ENCODE data around the gene ECHDC1.

The ECHDC1 gene

DNA sequence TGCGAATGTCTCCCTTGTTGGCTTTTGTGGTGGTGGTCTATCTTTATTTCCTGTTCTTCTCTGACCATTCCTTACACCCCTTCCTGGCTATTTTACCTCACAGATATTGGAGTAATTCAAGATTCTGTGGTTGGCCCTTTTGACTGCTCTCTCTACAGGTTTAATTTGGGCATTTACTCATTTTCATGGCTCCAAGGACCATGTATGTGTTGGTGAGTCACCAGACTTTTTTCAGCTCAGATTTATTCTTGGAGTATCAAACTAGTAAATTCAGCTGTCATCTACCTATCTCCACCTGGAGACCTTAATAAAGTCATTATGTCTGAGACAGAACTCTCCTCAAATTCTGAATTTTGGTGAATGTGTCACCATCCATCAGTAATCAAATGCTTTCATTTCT, 61.2 kb downstream of the ECHDC1 start:
- no peak for DNase-seq

DNA sequence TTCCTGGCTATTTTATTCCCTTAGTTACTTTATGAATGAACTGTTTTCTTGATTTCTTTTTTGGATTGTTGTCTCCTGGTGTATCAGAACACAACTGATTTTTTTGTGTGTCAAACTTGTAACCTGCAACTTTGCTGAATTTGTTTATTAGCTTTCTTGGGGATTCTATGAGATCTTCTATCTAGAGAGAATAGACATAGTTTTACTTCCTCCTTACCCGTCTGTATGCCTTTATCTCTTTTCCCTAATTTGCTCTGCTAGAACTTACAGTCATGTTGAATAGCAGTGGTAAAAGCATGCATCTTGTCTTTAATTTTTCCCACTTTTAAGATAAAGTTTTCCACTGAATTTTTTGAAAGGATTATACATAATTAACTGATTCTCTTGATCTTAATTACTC, 63.6 kb downstream of the ECHDC1 start:
- DNase-seq: no peak

DNA sequence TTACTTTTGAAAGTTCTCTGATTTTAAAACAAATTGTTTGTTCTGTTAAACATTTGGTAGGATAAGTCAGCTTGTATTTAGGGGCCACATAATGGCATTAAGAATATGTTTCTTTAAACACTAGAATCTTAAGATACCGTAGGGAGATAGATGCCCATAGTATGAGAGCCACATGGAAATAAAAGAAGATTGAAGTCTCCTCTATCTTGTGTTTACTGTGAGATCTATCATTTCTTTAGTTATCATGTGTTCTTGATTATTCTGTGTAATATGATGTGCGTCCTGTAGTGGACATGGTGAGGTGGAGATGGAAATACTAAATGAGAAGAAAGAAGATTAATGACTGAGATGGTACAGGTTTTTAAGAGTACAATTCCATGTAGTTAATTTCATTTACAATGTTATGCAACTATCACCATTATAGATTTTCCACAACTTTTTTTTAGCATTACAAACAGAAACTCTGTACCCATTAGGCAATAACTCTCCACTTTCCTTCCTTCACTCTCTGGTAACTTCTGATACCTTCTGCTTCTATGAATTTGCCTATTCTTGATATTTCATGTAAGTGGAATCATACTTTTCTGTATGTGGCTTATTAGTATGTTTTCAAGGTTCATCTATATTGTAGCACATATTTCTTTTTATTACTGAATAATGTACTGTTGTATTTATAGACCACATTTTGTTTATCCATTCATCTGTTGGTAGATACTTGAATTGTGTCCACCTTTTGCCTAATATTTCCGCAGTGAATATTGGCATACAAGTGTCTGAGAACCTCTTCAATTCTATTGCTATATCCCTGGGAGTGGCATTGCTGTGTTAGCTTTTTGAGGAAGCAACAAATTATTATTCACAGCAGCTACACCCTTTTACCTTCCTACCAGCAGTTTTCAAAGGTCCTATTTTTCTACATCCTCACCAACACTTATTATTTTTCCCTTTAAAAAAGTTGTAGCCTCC, 65.2 kb downstream of the ECHDC1 start:
- no peak for DNase-seq

DNA sequence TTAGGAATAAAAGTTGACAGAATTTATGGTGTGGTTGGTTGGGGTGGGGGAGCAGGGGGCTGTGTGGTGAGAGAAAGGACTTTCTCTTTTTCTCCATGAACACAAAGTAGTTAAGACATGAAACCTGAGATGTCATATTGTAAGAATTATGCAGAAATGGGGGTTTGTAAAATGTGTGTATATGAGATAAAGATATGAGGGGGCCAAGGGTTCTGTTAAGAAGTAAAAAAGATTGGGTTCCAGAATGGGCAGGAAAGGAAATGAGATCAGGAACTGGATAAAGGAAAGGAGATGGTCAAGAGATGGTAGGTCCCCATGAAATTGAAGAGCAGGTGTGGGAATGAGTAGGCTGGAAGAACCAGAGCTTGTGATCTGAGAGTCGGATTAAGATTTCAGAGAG, 67.1 kb downstream of the ECHDC1 start:
- no peak for DNase-seq

DNA sequence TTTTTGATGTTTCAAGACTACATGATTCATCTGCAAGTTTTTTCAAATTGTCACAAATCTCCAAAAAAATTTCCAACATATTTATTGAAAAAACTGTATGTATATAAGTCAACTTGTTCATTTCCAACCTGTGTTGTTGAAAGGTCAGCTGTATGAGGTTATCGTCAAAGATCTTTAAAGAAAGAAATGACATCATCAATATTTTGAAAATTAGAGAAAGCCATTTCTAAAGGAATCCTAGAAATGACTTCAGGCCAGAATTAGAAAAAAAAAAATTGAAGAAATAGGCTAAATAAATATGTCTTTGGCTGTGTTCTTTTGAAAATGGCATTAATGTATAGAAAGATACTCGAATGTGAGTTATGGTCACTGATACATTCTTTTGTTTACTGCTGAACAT, 69.9 kb downstream of the ECHDC1 start:
- DNase-seq: no peak

DNA sequence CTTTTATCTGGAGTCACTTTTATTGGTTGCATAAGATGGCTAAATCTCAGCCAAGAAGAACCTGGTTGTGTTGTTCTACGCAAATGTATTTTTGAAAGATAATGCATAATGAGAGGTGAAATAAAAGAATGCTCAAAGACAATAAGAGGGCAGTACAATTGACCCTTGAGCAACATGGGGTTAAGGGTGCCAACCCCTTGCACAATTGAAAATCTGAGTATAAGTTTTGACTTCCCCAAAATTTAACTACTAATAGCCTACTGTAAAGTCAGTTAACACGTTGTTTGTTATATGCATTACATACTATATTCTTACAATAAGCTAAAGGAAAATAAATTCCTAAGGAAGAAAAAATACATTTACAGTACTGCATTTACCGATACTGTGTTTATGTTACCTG, 70.8 kb downstream of the ECHDC1 start:
- DNase-seq: no peak

DNA sequence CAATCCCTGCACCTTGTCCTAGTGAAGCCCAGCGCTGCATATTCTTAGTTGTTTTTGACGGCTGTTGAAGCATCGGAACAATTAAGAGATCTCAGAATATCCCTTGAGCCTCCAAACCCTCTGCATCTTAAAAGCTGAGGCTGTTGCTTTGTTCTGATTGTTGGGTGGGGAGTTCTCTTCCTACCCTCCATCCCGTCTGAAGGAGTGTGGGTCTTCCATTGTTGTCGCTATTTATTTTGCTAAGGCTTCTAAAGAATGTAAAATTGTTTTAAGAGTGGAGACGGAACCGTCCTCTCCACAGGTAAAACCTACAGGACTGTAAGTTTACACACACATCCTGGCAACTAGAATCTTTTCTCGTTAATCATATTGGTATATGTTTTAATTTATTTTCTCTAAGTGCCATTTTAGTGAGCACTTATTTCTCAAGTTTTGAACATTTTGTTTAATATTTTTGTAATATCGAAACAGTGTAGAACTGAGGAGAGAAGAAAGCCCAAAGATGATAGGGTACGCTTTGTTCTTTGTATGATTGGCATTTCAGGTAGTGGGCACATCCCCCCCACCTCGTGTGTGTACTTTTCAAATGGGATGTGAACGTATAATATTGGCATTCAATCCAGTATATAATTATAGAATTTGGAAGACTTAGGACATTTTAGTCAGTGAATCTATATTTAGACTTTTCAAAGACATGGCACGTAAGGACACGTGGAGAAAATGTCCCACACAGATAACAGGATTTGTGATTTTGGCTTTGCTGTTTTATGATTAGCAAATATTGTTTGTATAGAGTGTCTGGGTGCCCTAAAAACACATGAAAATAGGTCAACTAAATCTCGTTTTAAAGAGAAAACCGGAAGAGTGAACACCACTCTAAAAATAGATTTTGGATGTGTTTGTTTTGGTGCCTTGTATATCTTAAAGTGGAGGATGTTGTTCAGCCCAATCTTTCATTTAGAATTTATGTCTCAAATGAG, 75.5 kb downstream of the ECHDC1 start:
- no peak for DNase-seq

DNA sequence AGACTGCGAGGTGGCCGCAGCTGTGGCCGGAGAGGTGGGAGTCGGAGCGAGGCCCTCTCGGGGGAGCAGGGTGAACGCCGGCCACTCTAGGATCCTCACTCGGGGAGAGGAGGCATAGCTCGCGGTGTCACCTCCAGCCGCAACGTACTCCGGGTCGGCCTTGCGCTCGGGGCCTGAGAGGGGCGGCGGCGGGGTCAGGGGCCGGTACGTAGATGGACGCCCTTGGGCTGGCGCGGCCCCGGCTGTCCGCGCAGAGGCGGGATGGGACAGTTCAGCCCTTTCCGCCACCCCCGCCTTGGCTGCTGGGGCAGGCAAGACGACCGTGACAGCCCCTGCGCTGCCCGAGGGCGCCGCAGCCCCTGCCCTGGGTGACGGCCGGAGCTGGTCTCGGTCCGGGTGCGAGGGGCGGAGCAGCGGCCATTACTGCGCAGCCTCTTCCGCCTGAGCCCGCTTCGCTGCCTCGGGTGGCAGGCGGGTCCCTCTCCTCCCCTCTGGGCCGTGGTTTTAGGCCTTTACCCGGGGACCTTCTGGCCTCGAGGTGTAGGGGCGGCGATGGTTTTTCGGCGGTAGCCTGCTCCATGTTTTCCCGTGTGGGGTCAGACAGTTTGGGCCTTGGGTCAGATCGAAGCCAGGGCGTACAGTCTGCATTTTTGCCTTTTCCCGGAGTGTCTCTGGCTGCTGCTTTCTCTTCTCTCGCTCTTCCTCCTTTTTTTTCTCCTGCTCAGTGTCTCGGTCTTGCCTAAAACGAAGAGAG, 76.3 kb downstream of the ECHDC1 start:
- no peak for DNase-seq

DNA sequence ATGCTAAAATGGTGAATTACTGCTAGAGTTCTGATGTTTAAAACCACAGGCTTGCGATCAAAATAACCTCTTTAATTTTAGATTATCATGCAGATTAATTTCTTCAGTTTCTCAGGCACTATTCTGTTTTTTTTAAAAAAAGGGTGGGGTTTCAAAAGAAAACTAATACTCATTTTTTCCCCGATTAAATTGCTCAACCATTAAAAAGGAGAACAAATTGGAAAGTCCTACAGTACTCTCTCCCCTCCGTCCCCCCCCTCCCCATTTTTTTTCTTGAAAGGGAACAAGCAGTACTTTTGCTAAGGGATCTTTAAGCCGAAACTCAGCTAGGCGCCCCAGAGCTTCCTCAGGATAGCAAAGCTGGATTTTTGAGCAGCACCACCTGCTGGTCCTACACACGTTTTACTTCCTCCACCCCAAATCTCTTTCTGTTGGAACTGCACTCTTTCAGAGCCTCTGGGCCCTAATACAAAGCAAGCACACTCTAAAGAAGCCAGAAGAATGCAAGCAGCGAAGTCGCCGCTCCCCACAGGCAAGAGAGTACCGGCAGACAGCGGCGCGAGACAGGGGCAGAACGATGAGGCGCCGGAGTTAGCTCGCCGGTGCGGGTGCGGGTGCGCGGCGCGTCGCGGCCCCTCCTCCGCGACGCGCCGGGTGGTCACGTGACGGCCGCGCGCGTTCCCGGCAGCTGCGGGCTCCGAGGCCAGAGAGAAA, 77.1 kb downstream of the ECHDC1 start, which contains the start of gene RNF146:
Gene RNF146, plus strand, starts transcription at position 687 of the 714 bp plus-strand sequence. CDS start 13,475 bp downstream, outside the sequence.
- DNase-seq: peak; percentile 64

DNA sequence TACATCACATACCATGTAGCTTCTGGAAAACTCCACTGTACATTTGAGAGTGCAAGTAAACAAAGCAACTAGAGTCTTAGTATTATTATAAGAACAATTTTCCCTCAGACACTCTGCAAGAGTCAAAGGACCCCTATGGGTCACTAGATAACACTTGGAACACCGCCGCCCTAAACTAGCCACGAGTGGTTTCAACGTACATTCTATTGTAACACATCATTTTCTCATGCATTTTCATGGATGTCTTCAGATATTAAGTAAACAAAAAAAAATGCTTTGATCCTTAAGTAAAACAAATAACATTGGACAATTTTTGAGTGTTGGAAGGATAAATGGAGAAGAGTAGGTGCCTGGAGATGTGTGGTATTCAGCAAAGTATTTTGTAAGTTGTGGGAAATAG, 79.9 kb downstream of the ECHDC1 start:
- DNase-seq: no peak

DNA sequence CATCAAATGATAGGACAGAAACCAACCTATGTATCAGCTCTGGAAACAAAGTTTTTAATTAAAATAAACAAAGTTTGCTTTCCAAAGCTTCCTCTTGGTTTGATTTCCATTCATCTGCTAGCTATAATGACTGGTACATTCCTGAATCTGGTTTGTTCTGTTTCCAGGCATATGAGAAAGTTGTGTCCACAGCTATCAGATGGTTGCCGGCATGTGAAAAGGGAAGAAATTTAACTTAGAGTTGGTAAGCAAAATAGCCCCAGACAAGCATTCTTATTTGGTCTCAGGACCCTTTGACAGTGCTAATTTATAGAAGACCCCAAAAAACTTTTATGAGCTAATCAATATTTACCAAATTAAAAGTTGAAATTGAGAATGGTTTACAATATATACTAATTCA, 80.5 kb downstream of the ECHDC1 start:
- no peak for DNase-seq

DNA sequence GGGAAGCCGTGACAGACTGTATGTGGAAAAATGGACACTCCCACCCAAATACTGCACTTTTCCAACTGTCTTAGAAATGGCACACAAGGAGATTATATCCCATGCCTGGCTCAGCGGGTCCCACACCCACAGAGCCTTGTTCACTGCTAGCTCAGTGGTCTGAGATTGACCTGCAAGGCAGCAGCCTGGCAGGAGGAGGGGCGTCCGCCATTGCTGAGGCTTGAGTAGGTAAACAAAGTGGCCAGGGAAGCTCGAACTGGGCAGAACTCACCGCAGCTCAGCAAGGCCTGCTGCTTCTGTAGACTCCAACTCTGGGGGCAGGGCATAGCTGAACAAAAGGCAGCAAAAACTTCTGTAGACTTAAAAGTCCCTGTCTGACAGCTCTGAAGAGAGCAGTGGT, 88.1 kb downstream of the ECHDC1 start:
- no peak for DNase-seq

DNA sequence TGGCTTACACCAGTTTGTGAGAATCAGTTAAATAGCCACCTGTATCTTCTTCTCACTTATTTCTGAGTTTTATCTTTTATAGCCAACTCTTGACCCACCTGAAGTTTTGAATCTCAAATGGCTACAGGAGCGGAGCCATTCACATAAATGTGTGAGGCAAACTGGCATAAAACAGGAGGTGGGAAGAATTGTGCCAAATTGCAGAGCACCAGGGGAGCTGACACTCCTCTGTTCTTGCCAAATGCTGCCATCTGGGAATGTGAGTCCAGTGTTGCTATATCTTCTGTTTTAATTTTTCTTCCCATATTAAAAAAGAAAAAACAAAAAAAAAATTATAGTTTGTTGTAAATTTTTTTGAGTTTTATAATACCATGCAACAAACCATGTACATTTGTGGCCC, 93.8 kb downstream of the ECHDC1 start:
- DNase-seq: no peak

DNA sequence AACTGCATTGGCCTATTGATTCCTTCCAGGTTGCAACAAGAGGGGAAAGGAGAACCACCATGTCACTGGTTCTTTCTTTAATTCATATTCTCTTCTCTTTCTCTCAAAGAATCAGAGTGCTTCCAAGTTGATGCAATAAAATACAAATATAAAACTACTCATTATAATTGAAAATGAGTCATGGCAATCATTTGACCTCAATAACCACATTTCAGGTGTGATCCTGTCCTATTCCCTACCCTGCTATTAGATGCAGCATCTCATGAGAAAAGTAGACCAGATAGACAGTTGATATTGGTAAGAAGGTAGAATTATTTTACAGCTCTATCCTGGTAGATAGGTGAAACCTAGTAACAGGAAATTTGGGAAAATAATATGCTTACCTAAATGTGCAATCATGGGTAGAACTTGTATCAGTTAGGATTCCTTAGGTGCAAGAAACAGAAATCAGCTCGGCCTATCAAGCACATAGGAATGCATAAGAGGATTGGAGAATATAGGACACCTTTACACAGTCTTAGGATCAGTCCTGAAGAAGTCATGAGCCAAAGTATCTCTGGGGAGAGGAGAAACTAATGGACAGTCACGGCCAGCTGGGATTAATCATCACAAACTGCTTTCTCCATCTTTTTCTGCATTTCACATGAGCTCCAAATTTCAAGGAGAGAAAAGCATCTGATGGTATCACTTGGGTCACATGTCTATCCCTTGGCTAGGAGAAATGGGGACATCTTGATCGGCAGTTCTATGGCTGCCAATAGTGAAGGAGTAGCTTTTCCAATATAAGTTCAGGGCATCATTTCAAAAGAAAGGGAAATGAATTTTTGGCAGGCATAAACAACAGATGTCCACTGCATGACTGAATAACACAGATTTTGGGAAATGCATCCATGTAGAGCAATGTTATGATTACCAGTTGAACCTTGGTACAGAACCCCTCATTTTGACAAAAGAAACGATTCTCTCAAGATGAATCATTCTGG, 96.0 kb downstream of the ECHDC1 start:
- no peak for DNase-seq

DNA sequence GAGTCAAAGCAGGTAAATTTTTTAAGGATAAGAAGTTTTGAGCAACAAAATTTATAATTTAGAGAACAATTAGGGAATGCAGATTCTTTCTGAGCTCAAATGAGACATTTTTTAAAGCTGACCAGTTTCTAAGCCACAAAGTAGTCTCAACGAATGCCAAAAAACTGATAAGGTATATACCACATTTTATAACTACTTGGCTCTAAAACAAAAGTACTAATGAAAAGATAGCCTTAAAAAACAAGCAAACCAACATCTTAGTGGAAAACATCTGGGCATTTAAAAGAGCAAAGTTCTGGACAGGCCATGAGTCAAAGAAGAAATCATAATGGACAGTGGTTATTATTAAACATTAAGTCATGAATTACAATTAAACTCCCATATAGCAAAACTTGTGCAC, 99.9 kb downstream of the ECHDC1 start:
- no peak for DNase-seq
